IMR-90 (cell line): ENCODE results near the gene ACTR3C. TPM values are rescaled to one million over a fixed set of nuclear protein-coding genes. Genes with fewer than 3 reads are reported as not detected.

Experiments used
- ATAC-seq: fragments of 200-7000 bp; cut with Tn5 transposase; 2 replicates; pipeline ENCODE4 v1.9.1; 2020; ENCODE audit warnings: low read depth, mild to moderate bottlenecking, moderate library complexity
- BruUV-seq: library from RNA; stranded (reverse); fragments of 400-500 nt; replicated peaks from 2 replicates; lab custom pipeline; 2021; lab: Mats Ljungman, UMichigan
- CTCF ChIA-PET: fragments of 300-600 bp; formaldehyde crosslinking; extraction: SDS; loops from one replicate; lab custom pipeline; 2021; ENCODE audit warnings: antibody characterized with exemption; lab: Yijun Ruan, JAX
- POLR2A ChIA-PET: fragments of 300-600 bp; sonication (Branson Sonifier 250); formaldehyde crosslinking; loops from one replicate; lab custom pipeline; 2022; ENCODE audit warnings: antibody characterized with exemption; ENCODE audit not compliant: unreplicated experiment; lab: Charles Lee
- DNase-seq: peaks from one replicate; pipeline ENCODE4 v3.0.0; 2013
- H2AFZ ChIP-seq: replicated peaks from 2 replicates; pipeline ENCODE3; 2013; ENCODE audit warnings: low read length, mild to moderate bottlenecking; ENCODE audit not compliant: poor library complexity
- H2AK5ac ChIP-seq: 2 replicates; pipeline ENCODE4 v1.6.1; 2013; ENCODE audit warnings: low read depth, low read length, inconsistent platforms
- H2AK9ac ChIP-seq: replicated peaks from 2 replicates; pipeline ENCODE3; 2013; ENCODE audit warnings: mild to moderate bottlenecking, low read depth, low read length, moderate library complexity; ENCODE audit not compliant: poor library complexity
- H2BK120ac ChIP-seq: 2 replicates; pipeline ENCODE4 v1.6.1; 2013; ENCODE audit warnings: low read depth, low read length, inconsistent platforms
- H2BK15ac ChIP-seq: 3 replicates; pipeline ENCODE4 v1.6.1; 2013; ENCODE audit warnings: low read depth, low read length, inconsistent platforms
- H2BK20ac ChIP-seq: 2 replicates; pipeline ENCODE4 v1.6.1; 2013; ENCODE audit warnings: low read depth, mild to moderate bottlenecking, inconsistent platforms, low read length, moderate library complexity
- H2BK5ac ChIP-seq: 2 replicates; pipeline ENCODE4 v1.6.1; 2013; ENCODE audit warnings: mild to moderate bottlenecking, low read depth, low read length, inconsistent platforms; ENCODE audit not compliant: poor library complexity, severe bottlenecking
- H3K14ac ChIP-seq: replicated peaks from 2 replicates; pipeline ENCODE4 v1.6.1; 2013; ENCODE audit warnings: low read depth, low read length, inconsistent platforms
- H3K18ac ChIP-seq: 2 replicates; pipeline ENCODE4 v1.6.1; 2013; ENCODE audit warnings: low read depth, low read length, control low read depth
- H3K23ac ChIP-seq: 2 replicates; pipeline ENCODE4 v1.6.1; 2013; ENCODE audit warnings: low read depth, low read length, inconsistent platforms
- H3K27ac ChIP-seq: 2 replicates; pipeline ENCODE4 v1.5.1; 2013; ENCODE audit warnings: mild to moderate bottlenecking, control low read depth, low read length; ENCODE audit not compliant: insufficient read depth
- H3K27me3 ChIP-seq: 2 replicates; pipeline ENCODE4 v1.6.1; 2013; ENCODE audit warnings: low read length; ENCODE audit not compliant: control insufficient read depth, insufficient read depth
- H3K36me3 ChIP-seq: 2 replicates; pipeline ENCODE4 v1.6.1; 2013; ENCODE audit warnings: low read length, mixed read lengths; ENCODE audit not compliant: control insufficient read depth, insufficient read depth
- H3K4ac ChIP-seq: 2 replicates; pipeline ENCODE4 v1.6.1; 2013; ENCODE audit warnings: low read depth, low read length, inconsistent platforms
- H3K4me1 ChIP-seq: 2 replicates; pipeline ENCODE4 v1.6.1; 2013; ENCODE audit warnings: low read length, mixed read lengths; ENCODE audit not compliant: control insufficient read depth, insufficient read depth
- H3K4me2 ChIP-seq: 2 replicates; pipeline ENCODE4 v1.6.1; 2013; ENCODE audit warnings: low read depth, mild to moderate bottlenecking, control low read depth, low read length, moderate library complexity
- H3K4me3 ChIP-seq: 2 replicates; pipeline ENCODE4 v1.5.1; 2013; ENCODE audit warnings: low read depth, mild to moderate bottlenecking, control low read depth, low read length, moderate library complexity; ENCODE audit not compliant: insufficient read depth
- H3K56ac ChIP-seq: 2 replicates; pipeline ENCODE4 v1.6.1; 2013; ENCODE audit warnings: low read length, inconsistent platforms; ENCODE audit not compliant: insufficient read depth; ENCODE audit errors: extremely low read depth
- H3K79me1 ChIP-seq, 2 experiments: 2 replicates each; pipeline ENCODE4 v1.6.1; 2013; ENCODE audit warnings: low read length in 2 of 2, inconsistent platforms in 1 of 2, low read depth in 1 of 2
- H3K9ac ChIP-seq: 2 replicates; pipeline ENCODE4 v1.6.1; 2013; ENCODE audit warnings: low read depth, low read length, control low read depth
- H3K9me1 ChIP-seq: 2 replicates; pipeline ENCODE4 v1.6.1; 2013; ENCODE audit warnings: low read length, inconsistent platforms; ENCODE audit not compliant: insufficient read depth
- H3K9me3 ChIP-seq: 2 replicates; pipeline ENCODE4 v1.6.1; 2013; ENCODE audit warnings: low read length; ENCODE audit not compliant: control insufficient read depth, insufficient read depth
- H4K20me1 ChIP-seq: 2 replicates; pipeline ENCODE4 v1.6.1; 2013; ENCODE audit warnings: low read length, inconsistent platforms; ENCODE audit not compliant: insufficient read depth
- H4K5ac ChIP-seq: 2 replicates; pipeline ENCODE4 v1.6.1; 2013; ENCODE audit warnings: mild to moderate bottlenecking, low read depth, low read length, control low read depth
- H4K8ac ChIP-seq, 2 experiments: 2 replicates each; pipeline ENCODE4 v1.6.1; 2013; ENCODE audit warnings: low read depth in 2 of 2, low read length in 2 of 2, control low read depth in 1 of 2, inconsistent platforms in 1 of 2
- H4K91ac ChIP-seq: 2 replicates; pipeline ENCODE4 v1.6.1; 2013; ENCODE audit warnings: low read depth, low read length, inconsistent platforms; ENCODE audit not compliant: insufficient read depth
- POLR2A ChIP-seq: IDR thresholded peaks from 2 replicates; pipeline ENCODE4 v1.6.1; 2012; ENCODE audit warnings: mild to moderate bottlenecking, low read depth, low read length
- dilution Hi-C: fragments of 300-500 bp; cut with HindIII; formaldehyde crosslinking; loops from one replicate; pipeline ENCODE4 v1.14.3; 2018; ENCODE audit warnings: low sequenced_read_pairs; ENCODE audit not compliant: unreplicated experiment
- in situ Hi-C: fragments of 300-500 bp; cut with MboI; formaldehyde crosslinking; loops from 3 replicates; pipeline ENCODE4 v1.14.3; 2019; ENCODE audit warnings: low sequenced_read_pairs, inconsistent platforms, mixed read lengths
- intact Hi-C: fragments of 100-400 bp; cut with micrococcal nuclease; formaldehyde crosslinking; loops from 2 replicates; pipeline ENCODE4 v1.10.0; 2022
- polyA plus RNA-seq, 3 experiments: library from polyadenylated mRNA; depleted of rRNA; stranded (reverse); fragments of >200 nt; gene quantifications; 2 replicates each; pipeline ENCODE4 v1.2.3, GENCODE V29; 2012; ENCODE audit warnings: low replicate concordance in 1 of 3
- total RNA-seq: library from RNA; depleted of rRNA; stranded (reverse); fragments of >200 nt; gene quantifications from 2 replicates; pipeline ENCODE4 v1.2.3, GENCODE V29; 2012

Gene ACTR3C
- total and polyA plus RNA-seq, 2 of the 4 experiments (the other 2 are of a cell fraction) = not detected

GRCh38 chr7:150308575-150308974, 14.8 kb downstream of the ACTR3C start:
- no peak for DNase-seq
- ChIA-PET POLR2A (no interaction called here), CTCF (no interaction called here)
- H3K9ac ChIP-seq = no peak overlapping the region
- no peaks in the 10 kb centered on the region for H3K79me1 ChIP-seq
- in situ Hi-C loops (loop anchor here (25.0 kb wide), 1 partner anchor 429 kb away; the partner anchor contains the start of gene GIMAP5), intact Hi-C loops (no loop called here), dilution Hi-C loops (no loop called here)
- H3K9me1 ChIP-seq = 0 out of 2 replicates have a peak, but pooled peaks cover 3% of the 10 kb centered on the region
- no peak for ATAC-seq
- no peaks in the 10 kb centered on the region for H3K36me3 ChIP-seq
- H2AFZ ChIP-seq = no peak overlapping the region
- no peak overlapping the region for H4K8ac ChIP-seq
- H4K20me1 ChIP-seq = no peaks in the 10 kb centered on the region
- H2BK120ac ChIP-seq = no peak overlapping the region
- 0 out of 2 replicates have a peak, but pooled peaks cover 2% of the 10 kb centered on the region for H3K9me3 ChIP-seq
- H2BK15ac ChIP-seq = no peak overlapping the region
- H3K4me2 ChIP-seq = no peak overlapping the region
- no peak overlapping the region for H3K27ac ChIP-seq
- H4K5ac ChIP-seq = no peak overlapping the region
- H3K23ac ChIP-seq = no peak overlapping the region
- no peak for TF ChIP-seq POLR2A
- H3K14ac ChIP-seq = no peak overlapping the region
- H2AK5ac ChIP-seq = no peak overlapping the region
- no peak overlapping the region for H3K4ac ChIP-seq
- no peaks in the 10 kb centered on the region for H3K27me3 ChIP-seq
- H3K18ac ChIP-seq = no peak overlapping the region
- no peak overlapping the region for H2BK20ac ChIP-seq
- H3K4me3 ChIP-seq = no peak overlapping the region
- no TSS peak for BruUV-seq
- no peak overlapping the region for H3K56ac ChIP-seq
- H4K91ac ChIP-seq = no peak overlapping the region
- H3K4me1 ChIP-seq = peaks cover 5% of the 10 kb centered on the region; the same call in 1 of the 2 replicates
- H2AK9ac ChIP-seq = no peak overlapping the region
- no peak overlapping the region for H2BK5ac ChIP-seq
